Measurements from ENCODE around the gene CDS2.

CDS2 gene

DNA sequence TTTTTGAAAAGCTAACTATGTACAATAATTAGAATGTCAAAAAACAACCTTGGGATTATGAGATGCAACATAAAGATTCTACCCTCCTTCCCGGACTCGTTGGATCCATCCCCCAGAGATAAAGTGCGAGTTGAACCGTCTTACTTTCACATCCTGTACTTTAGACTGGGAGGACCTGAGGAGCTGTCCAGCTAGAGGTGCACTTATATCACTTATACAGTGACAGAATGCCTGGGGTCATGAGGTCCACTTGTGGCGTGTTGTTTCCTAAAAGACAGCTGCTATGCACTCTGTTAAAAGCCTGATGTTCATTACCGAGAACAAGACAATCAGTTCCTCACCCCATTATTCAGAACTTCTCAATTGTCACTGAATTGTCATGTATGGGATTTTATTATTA is 2.1 kb downstream of the CDS2 start:
- no peak overlapping the region for H4K8ac ChIP-seq (ENCODE audit: low read depth, low read length)
- WGBS (ENCODE audit: extremely low coverage, insufficient coverage, low lambda C conversion rate) = no CpG with 5 or more reads among the region's 6 CpGs
- no peak overlapping the region for H3K23ac ChIP-seq (ENCODE audit: low read length)
- no peak overlapping the region for H3K4ac ChIP-seq (ENCODE audit: low read depth, low read length)
- no peak overlapping the region for H3K9ac ChIP-seq (ENCODE audit: low read length)
- no peaks in the 10 kb centered on the region for H3K27me3 ChIP-seq (ENCODE audit: insufficient read depth, low read length, poor library complexity)
- H2BK15ac ChIP-seq (replicated peaks; ENCODE audit: low read depth) = no peak overlapping the region
- H2AK5ac ChIP-seq (ENCODE audit: low read length) = no peak overlapping the region
- peaks cover 2% of the 10 kb centered on the region for H3K4me1 ChIP-seq (ENCODE audit: control insufficient read depth, low read depth, low read length)
- H3K56ac ChIP-seq (ENCODE audit: low read length) = no peak overlapping the region
- H4K5ac ChIP-seq (ENCODE audit: low read length) = no peak overlapping the region
- H2BK5ac ChIP-seq (ENCODE audit: low read length) = no peak overlapping the region
- no peak overlapping the region for H3K27ac ChIP-seq (ENCODE audit: low read depth, low read length)
- no peak for DNase-seq
- H3K79me1 ChIP-seq (ENCODE audit: low read length) = peaks cover 12% of the 10 kb centered on the region
- peaks cover 22% of the 10 kb centered on the region for H3K79me2 ChIP-seq (ENCODE audit: control insufficient read depth, insufficient read depth, low read length)
- no peak overlapping the region for H2BK120ac ChIP-seq (ENCODE audit: low read depth, low read length)
- peaks cover 3% of the 10 kb centered on the region for H3K36me3 ChIP-seq (ENCODE audit: control insufficient read depth, insufficient read depth, low read length)
- no peak overlapping the region for H3K4me3 ChIP-seq (ENCODE audit: low read length)
- H3K18ac ChIP-seq (ENCODE audit: low read length) = no peak overlapping the region
- no peak overlapping the region for H3K4me2 ChIP-seq (ENCODE audit: low read length)

DNA sequence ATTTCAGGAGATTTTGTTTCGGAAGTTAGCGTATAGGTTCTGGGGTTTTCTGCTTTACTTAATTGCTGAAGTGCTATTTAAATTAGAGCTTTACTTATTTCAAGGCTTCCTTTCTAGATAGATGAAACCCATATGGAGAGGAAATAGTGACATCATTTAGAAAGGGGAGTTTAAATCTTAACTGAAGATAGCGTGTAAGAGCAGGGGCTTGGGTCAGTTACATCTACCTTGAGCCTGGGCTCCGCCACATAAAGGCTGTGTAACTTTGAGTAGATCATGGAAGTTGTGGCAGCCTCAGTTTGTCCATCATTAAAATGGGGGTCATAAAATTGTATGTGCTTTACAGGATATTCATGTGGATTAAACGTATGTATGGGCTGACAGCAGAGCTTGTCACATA is 4.7 kb downstream of the CDS2 start:
- Histone ChIP-seq H2BK15ac (replicated peaks; ENCODE audit: low read depth) (no peak overlapping the region), H2AK5ac (ENCODE audit: low read length) (no peak overlapping the region), H3K4ac (ENCODE audit: low read depth, low read length) (no peak overlapping the region), H3K27ac (ENCODE audit: low read depth, low read length) (no peak overlapping the region), H2BK5ac (ENCODE audit: low read length) (no peak overlapping the region), H3K9ac (ENCODE audit: low read length) (no peak overlapping the region), H3K27me3 (ENCODE audit: insufficient read depth, low read length, poor library complexity) (no peaks in the 10 kb centered on the region), H3K79me1 (ENCODE audit: low read length) (peaks cover 18% of the 10 kb centered on the region), H3K4me1 (ENCODE audit: control insufficient read depth, low read depth, low read length) (peaks cover 3% of the 10 kb centered on the region), H3K4me2 (ENCODE audit: low read length) (no peak overlapping the region), H3K23ac (ENCODE audit: low read length) (no peak overlapping the region), H3K56ac (ENCODE audit: low read length) (no peak overlapping the region), H4K5ac (ENCODE audit: low read length) (no peak overlapping the region), H2BK120ac (ENCODE audit: low read depth, low read length) (no peak overlapping the region), H4K8ac (ENCODE audit: low read depth, low read length) (no peak overlapping the region), H3K79me2 (ENCODE audit: control insufficient read depth, insufficient read depth, low read length) (peaks cover 26% of the 10 kb centered on the region), H3K18ac (ENCODE audit: low read length) (no peak overlapping the region), H3K36me3 (ENCODE audit: control insufficient read depth, insufficient read depth, low read length) (peaks cover 3% of the 10 kb centered on the region), H3K4me3 (ENCODE audit: low read length) (no peak overlapping the region)
- 100% methylated on average over 2 of the region's 5 CpGs for WGBS (ENCODE audit: extremely low coverage, insufficient coverage, low lambda C conversion rate)
- no peak for DNase-seq

GRCh38 chr20:5133998-5134397 is 7.2 kb downstream of the CDS2 start:
- no peak overlapping the region for H4K8ac ChIP-seq (ENCODE audit: low read depth, low read length)
- peaks cover under 1% of the 10 kb centered on the region for H3K36me3 ChIP-seq (ENCODE audit: control insufficient read depth, insufficient read depth, low read length)
- no peak for DNase-seq
- WGBS (ENCODE audit: extremely low coverage, insufficient coverage, low lambda C conversion rate) = 100% methylated on average over 1 of the region's 6 CpGs
- no peak overlapping the region for H3K18ac ChIP-seq (ENCODE audit: low read length)
- no peak overlapping the region for H3K4me3 ChIP-seq (ENCODE audit: low read length)
- H3K9ac ChIP-seq (ENCODE audit: low read length) = no peak overlapping the region
- no peak overlapping the region for H2AK5ac ChIP-seq (ENCODE audit: low read length)
- H3K56ac ChIP-seq (ENCODE audit: low read length) = no peak overlapping the region
- peaks cover 1% of the 10 kb centered on the region for H3K4me1 ChIP-seq (ENCODE audit: control insufficient read depth, low read depth, low read length)
- peaks cover 15% of the 10 kb centered on the region for H3K79me2 ChIP-seq (ENCODE audit: control insufficient read depth, insufficient read depth, low read length)
- no peak overlapping the region for H3K4me2 ChIP-seq (ENCODE audit: low read length)
- H3K79me1 ChIP-seq (ENCODE audit: low read length) = peaks cover 9% of the 10 kb centered on the region
- no peak overlapping the region for H2BK120ac ChIP-seq (ENCODE audit: low read depth, low read length)
- no peaks in the 10 kb centered on the region for H3K27me3 ChIP-seq (ENCODE audit: insufficient read depth, low read length, poor library complexity)
- H2BK15ac ChIP-seq (replicated peaks; ENCODE audit: low read depth) = no peak overlapping the region
- H3K27ac ChIP-seq (ENCODE audit: low read depth, low read length) = no peak overlapping the region
- H3K4ac ChIP-seq (ENCODE audit: low read depth, low read length) = no peak overlapping the region
- H2BK5ac ChIP-seq (ENCODE audit: low read length) = no peak overlapping the region
- H3K23ac ChIP-seq (ENCODE audit: low read length) = no peak overlapping the region
- H4K5ac ChIP-seq (ENCODE audit: low read length) = no peak overlapping the region

- Histone ChIP-seq H3K4ac (ENCODE audit: low read depth, low read length) (no peak overlapping the region), H3K4me2 (ENCODE audit: low read length) (no peak overlapping the region), H3K4me3 (ENCODE audit: low read length) (no peak overlapping the region), H2BK15ac (replicated peaks; ENCODE audit: low read depth) (no peak overlapping the region), H3K27ac (ENCODE audit: low read depth, low read length) (no peak overlapping the region), H3K18ac (ENCODE audit: low read length) (no peak overlapping the region), H2BK5ac (ENCODE audit: low read length) (no peak overlapping the region), H2AK5ac (ENCODE audit: low read length) (no peak overlapping the region), H4K5ac (ENCODE audit: low read length) (no peak overlapping the region), H3K36me3 (ENCODE audit: control insufficient read depth, insufficient read depth, low read length) (no peaks in the 10 kb centered on the region), H2BK120ac (ENCODE audit: low read depth, low read length) (no peak overlapping the region), H3K79me2 (ENCODE audit: control insufficient read depth, insufficient read depth, low read length) (peaks cover 13% of the 10 kb centered on the region), H3K9ac (ENCODE audit: low read length) (no peak overlapping the region), H3K56ac (ENCODE audit: low read length) (no peak overlapping the region), H3K4me1 (ENCODE audit: control insufficient read depth, low read depth, low read length) (peaks cover 1% of the 10 kb centered on the region), H4K8ac (ENCODE audit: low read depth, low read length) (no peak overlapping the region), H3K27me3 (ENCODE audit: insufficient read depth, low read length, poor library complexity) (no peaks in the 10 kb centered on the region), H3K23ac (ENCODE audit: low read length) (no peak overlapping the region), H3K79me1 (ENCODE audit: low read length) (peaks cover 9% of the 10 kb centered on the region)
- DNase-seq = peak; percentile 35
- no CpG with 5 or more reads among the region's 4 CpGs for WGBS (ENCODE audit: extremely low coverage, insufficient coverage, low lambda C conversion rate)
These were observed 8.7 kb downstream of the CDS2 start for GRCh38 chr20:5135363-5136012.

DNA sequence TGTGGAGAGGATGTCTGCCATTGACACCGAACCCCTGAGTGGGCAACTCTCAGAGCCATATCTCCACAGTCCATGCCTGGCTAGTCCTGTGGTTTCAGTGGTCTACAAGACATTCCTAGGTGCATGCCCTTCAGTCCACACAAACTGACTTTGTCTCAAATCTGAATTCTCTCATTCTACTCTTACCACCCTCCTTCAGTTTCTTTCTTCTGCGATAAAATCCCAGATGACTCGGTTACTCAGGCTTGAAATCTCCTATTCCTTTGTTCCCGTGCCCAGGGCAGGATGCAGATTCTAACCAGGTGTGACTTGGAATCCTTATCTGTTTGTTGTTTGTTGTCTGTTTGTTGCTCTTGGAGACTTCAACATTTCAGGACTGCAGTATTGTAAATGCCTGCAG is 9.3 kb downstream of the CDS2 start:
- H2BK120ac ChIP-seq (ENCODE audit: low read depth, low read length) = no peak overlapping the region
- H3K27me3 ChIP-seq (ENCODE audit: insufficient read depth, low read length, poor library complexity) = no peaks in the 10 kb centered on the region
- H2BK5ac ChIP-seq (ENCODE audit: low read length) = no peak overlapping the region
- peak overlapping the region; percentile 35 for H3K23ac ChIP-seq (ENCODE audit: low read length)
- no CpG with 5 or more reads among the region's 4 CpGs for WGBS (ENCODE audit: extremely low coverage, insufficient coverage, low lambda C conversion rate)
- H4K8ac ChIP-seq (ENCODE audit: low read depth, low read length) = no peak overlapping the region
- H3K4ac ChIP-seq (ENCODE audit: low read depth, low read length) = no peak overlapping the region
- no peaks in the 10 kb centered on the region for H3K36me3 ChIP-seq (ENCODE audit: control insufficient read depth, insufficient read depth, low read length)
- no peak overlapping the region for H3K18ac ChIP-seq (ENCODE audit: low read length)
- peaks cover 13% of the 10 kb centered on the region for H3K79me2 ChIP-seq (ENCODE audit: control insufficient read depth, insufficient read depth, low read length)
- peak; percentile 95 for DNase-seq
- H3K79me1 ChIP-seq (ENCODE audit: low read length) = peaks cover 9% of the 10 kb centered on the region
- no peak overlapping the region for H3K4me2 ChIP-seq (ENCODE audit: low read length)
- no peak overlapping the region for H4K5ac ChIP-seq (ENCODE audit: low read length)
- peak overlapping the region; percentile 29 for H3K56ac ChIP-seq (ENCODE audit: low read length)
- no peak overlapping the region for H3K27ac ChIP-seq (ENCODE audit: low read depth, low read length)
- peak overlapping the region; percentile 24 for H3K9ac ChIP-seq (ENCODE audit: low read length)
- H3K4me3 ChIP-seq (ENCODE audit: low read length) = no peak overlapping the region
- H2BK15ac ChIP-seq (replicated peaks; ENCODE audit: low read depth) = no peak overlapping the region
- no peak overlapping the region for H2AK5ac ChIP-seq (ENCODE audit: low read length)
- peaks cover 1% of the 10 kb centered on the region for H3K4me1 ChIP-seq (ENCODE audit: control insufficient read depth, low read depth, low read length)

- Histone ChIP-seq H3K18ac (ENCODE audit: low read length) (no peak overlapping the region), H3K56ac (ENCODE audit: low read length) (no peak overlapping the region), H2BK15ac (replicated peaks; ENCODE audit: low read depth) (no peak overlapping the region), H3K4me1 (ENCODE audit: control insufficient read depth, low read depth, low read length) (peaks cover 1% of the 10 kb centered on the region), H3K23ac (ENCODE audit: low read length) (no peak overlapping the region), H3K79me1 (ENCODE audit: low read length) (peaks cover 14% of the 10 kb centered on the region), H3K36me3 (ENCODE audit: control insufficient read depth, insufficient read depth, low read length) (no peaks in the 10 kb centered on the region), H4K5ac (ENCODE audit: low read length) (no peak overlapping the region), H3K4ac (ENCODE audit: low read depth, low read length) (no peak overlapping the region), H3K27ac (ENCODE audit: low read depth, low read length) (no peak overlapping the region), H3K27me3 (ENCODE audit: insufficient read depth, low read length, poor library complexity) (no peaks in the 10 kb centered on the region), H3K79me2 (ENCODE audit: control insufficient read depth, insufficient read depth, low read length) (peaks cover 13% of the 10 kb centered on the region), H2BK120ac (ENCODE audit: low read depth, low read length) (no peak overlapping the region), H4K8ac (ENCODE audit: low read depth, low read length) (no peak overlapping the region), H3K4me2 (ENCODE audit: low read length) (no peak overlapping the region), H2AK5ac (ENCODE audit: low read length) (no peak overlapping the region), H3K9ac (ENCODE audit: low read length) (no peak overlapping the region), H3K4me3 (ENCODE audit: low read length) (no peak overlapping the region), H2BK5ac (ENCODE audit: low read length) (no peak overlapping the region)
- no peak for DNase-seq
These were observed 13.4 kb downstream of the CDS2 start for GRCh38 chr20:5140195-5140594.
